Measurements from ENCODE around the gene VWA2.

Gene VWA2

GRCh38 chr10:114293075-114293474 is 54.0 kb downstream of the VWA2 start:
- FAIRE-seq (no peak), DNase-seq (ENCODE audit: insufficient read length, low spot score) (no peak)

GRCh38 chr10:114294549-114294948 is 55.5 kb downstream of the VWA2 start:
- FAIRE-seq (no peak), DNase-seq (ENCODE audit: insufficient read length, low spot score) (no peak)

- no peak for DNase-seq (ENCODE audit: insufficient read length, low spot score)
- FAIRE-seq: no peak
These were observed 56.3 kb downstream of the VWA2 start for GRCh38 chr10:114295393-114295792.

GRCh38 chr10:114297136-114297705 is 58.2 kb downstream of the VWA2 start:
- no peak for FAIRE-seq
- no peak for DNase-seq (ENCODE audit: insufficient read length, low spot score)

- DNase-seq (ENCODE audit: insufficient read length, low spot score) (no peak), FAIRE-seq (no peak)
These were observed 61.1 kb downstream of the VWA2 start for GRCh38 chr10:114300036-114300645.

- DNase-seq (ENCODE audit: insufficient read length, low spot score): no peak
- no peak for FAIRE-seq
These were observed 62.1 kb downstream of the VWA2 start for GRCh38 chr10:114301177-114301576.

- FAIRE-seq: no peak
- DNase-seq (ENCODE audit: insufficient read length, low spot score): no peak
These were observed 63.1 kb downstream of the VWA2 start for GRCh38 chr10:114301951-114302710.

GRCh38 chr10:114303556-114303955 is 64.5 kb downstream of the VWA2 start:
- FAIRE-seq (no peak), DNase-seq (ENCODE audit: insufficient read length, low spot score) (no peak)

GRCh38 chr10:114304017-114304570 is 65.0 kb downstream of the VWA2 start:
- DNase-seq (ENCODE audit: insufficient read length, low spot score) (peak; percentile 68), FAIRE-seq (no peak)

GRCh38 chr10:114304571-114305421 is 65.7 kb downstream of the VWA2 start:
- DNase-seq (ENCODE audit: insufficient read length, low spot score) (peak; percentile 13), FAIRE-seq (no peak)

- DNase-seq (ENCODE audit: insufficient read length, low spot score) (no peak), FAIRE-seq (no peak)
These were observed 66.5 kb downstream of the VWA2 start for GRCh38 chr10:114305521-114305925.

- FAIRE-seq (peak; percentile 44), DNase-seq (ENCODE audit: insufficient read length, low spot score) (peak; percentile 57)
These were observed 67.3 kb downstream of the VWA2 start for GRCh38 chr10:114306116-114306973.

GRCh38 chr10:114307731-114308130 is 68.7 kb downstream of the VWA2 start:
- no peak for FAIRE-seq
- DNase-seq (ENCODE audit: insufficient read length, low spot score): no peak

- FAIRE-seq (no peak), DNase-seq (ENCODE audit: insufficient read length, low spot score) (no peak)
These were observed 69.7 kb downstream of the VWA2 start for GRCh38 chr10:114308531-114309363.

GRCh38 chr10:114309364-114309651 is 70.3 kb downstream of the VWA2 start:
- FAIRE-seq: no peak

GRCh38 chr10:114310346-114310745 is 71.3 kb downstream of the VWA2 start:
- DNase-seq (ENCODE audit: insufficient read length, low spot score) (peak; percentile 23), FAIRE-seq (no peak)

More at GRCh38 chr10:114309364-114309651, 70.3 kb downstream of the VWA2 start:
- DNase-seq (ENCODE audit: insufficient read length, low spot score): no peak

GRCh38 chr10:114311023-114311422 is 72.0 kb downstream of the VWA2 start:
- no peak for DNase-seq (ENCODE audit: insufficient read length, low spot score)

GRCh38 chr10:114311496-114312209 is 72.6 kb downstream of the VWA2 start:
- DNase-seq (ENCODE audit: insufficient read length, low spot score) (no peak), FAIRE-seq (no peak)

More at GRCh38 chr10:114311023-114311422, 72.0 kb downstream of the VWA2 start:
- FAIRE-seq: no peak
